Heart right ventricle (tissue), 16 donors: ENCODE measurements around the gene TECPR2. TPM values are rescaled to one million over a fixed set of nuclear protein-coding genes. Genes with fewer than 3 reads are reported as not detected.
"Not testable (repeated sequence)": the region's sequence is repeated elsewhere in the genome, so short reads cannot be mapped to it uniquely, and the experiment has no call there.

Experiments used
- ATAC-seq, 8 donors: fragments of 200-7000 bp; cut with Tn5 transposase; one replicate each; pipeline ENCODE4 v1.9.1; 2020; ENCODE audit warnings: mild to moderate bottlenecking in 8 of 8, moderate library complexity in 8 of 8, moderate number of reproducible peaks in 1 of 8
- DNase-seq, 2 donors: peaks; one replicate each; pipeline ENCODE4 v3.0.0-alpha.2; 2020
- H3K27ac ChIP-seq, 10 donors: fragments of 200-600 bp; sonication (generic) in 2 of 10; one replicate each; pipeline versions ENCODE4 v1.5.0 to v1.8.0; 2020 to 2022; ENCODE audit warnings: mild to moderate bottlenecking in 3 of 10
- H3K27me3 ChIP-seq, 7 donors: fragments of 200-600 bp; one replicate each; pipeline ENCODE4 v1.8.0; 2021 to 2022; ENCODE audit warnings: mild to moderate bottlenecking in 2 of 7
- H3K36me3 ChIP-seq, 9 donors: fragments of 200-600 bp; sonication (generic) in 1 of 9; one replicate each; pipeline versions ENCODE4 v1.5.0 to v1.8.0; 2020 to 2022; ENCODE audit warnings: mild to moderate bottlenecking in 2 of 9
- H3K4me1 ChIP-seq, 9 donors: fragments of 200-600 bp; sonication (generic) in 1 of 9; one replicate each; pipeline versions ENCODE4 v1.5.0 to v1.8.0; 2020 to 2022; ENCODE audit warnings: mild to moderate bottlenecking in 4 of 9
- H3K4me3 ChIP-seq, 10 donors: fragments of 200-600 bp; sonication (generic) in 2 of 10; one replicate each; pipeline versions ENCODE4 v1.5.0 to v1.8.0; 2020 to 2022; ENCODE audit warnings: mild to moderate bottlenecking in 7 of 10, moderate library complexity in 2 of 10
- H3K9me3 ChIP-seq, 11 donors: fragments of 200-600 bp in 10 of 11; sonication (generic) in 2 of 11; one replicate each; pipeline versions ENCODE4 v1.5.0 to v1.8.0; 2013 to 2022; ENCODE audit warnings: mild to moderate bottlenecking in 2 of 11, control low read depth in 1 of 11, moderate library complexity in 1 of 11
- WGBS, 2 donors: extraction: QIAGEN DNeasy Blood & Tissue Kit; methylation state at CpG; one replicate each; pipeline ENCODE4 v1.1.7; 2013; ENCODE audit warnings: inconsistent platforms in 1 of 2; 5-methylcytosine and 5-hydroxymethylcytosine counted together
- intact Hi-C, 10 donors: fragments of 100-400 bp; cut with DNase I; formaldehyde crosslinking; loops; one replicate each; pipeline versions ENCODE4 v1.11.1 to v1.14.2; 2022
- polyA plus RNA-seq, 2 donors: library from polyadenylated mRNA; stranded (reverse); fragments of 200-250 nt; gene quantifications; one replicate each; pipeline ENCODE4 v1.2.3, GENCODE V29; 2013
- total RNA-seq, 10 donors: library from RNA; stranded (reverse); fragmentation: NEBNext Ultra II Directional in 3 of 10; extraction: Animal tissue kit (Norgen Biotek cat#: 25700) in 3 of 10; gene quantifications; one replicate each; pipeline versions ENCODE4 v1.2.1 to v1.2.4, GENCODE V29; 2021 to 2023
- TF ChIP-seq, protein P1 (sequence below), 9 donors: fragments of 200-600 bp; sonication (generic) in 2 of 9; IDR thresholded peaks; one replicate each; pipeline versions ENCODE4 v1.5.0 to v1.8.0; 2021 to 2022; ENCODE audit warnings: antibody characterized with exemption in 9 of 9, mild to moderate bottlenecking in 5 of 9, moderate library complexity in 1 of 9
- donor health status: Arrhythmogenic right ventricular cardiomyopathy.
- donor health status: ischemic (EF 13 %, LVEDD 7.1; RV severe dilation, severe dysfunction).
- donor health status: healthy with polysubstance abuse.
- donor health status: DM: no; HTN: yes; CAD: no.
- donor health status: DM: no; HTN: no; CAD: no.
- donor health status: ischemic (EF 25% LVEDD 6.9; RV normal size, moderate dysfunction).
- donor health status: ischemic (EF 25% LVEDD 5.7; RV mildly dilated, moderate dysfunction).
- donor health status: healthy.
- donor health status: DM: yes; HTN: yes; CAD: no.
- donor health status: Ischemic cardiomyopathy.
- donor health status: ischemic (EF 35%, LVEDD 5.7; RV mildly dilated, moderate dysfunction).
- donor health status: nonischemic (EF 11% LVEDD 7.7; RV severe dilation, severe dysfunction).
- donor health status: DM: yes; HTN: yes; CAD: no.
- donor health status: PGD.
- donor health status: ischemic (EF 29% LVEDD 5.4; RV normal size, mild dysfunction).
- donor health status: nonischemic (EF 23%, LVEDD 6.1; RV moderate dilation, normal function).

Gene TECPR2
- total and polyA plus RNA-seq, 12 donors = 6.8 to 34.2 (median 24.8) TPM

DNA sequence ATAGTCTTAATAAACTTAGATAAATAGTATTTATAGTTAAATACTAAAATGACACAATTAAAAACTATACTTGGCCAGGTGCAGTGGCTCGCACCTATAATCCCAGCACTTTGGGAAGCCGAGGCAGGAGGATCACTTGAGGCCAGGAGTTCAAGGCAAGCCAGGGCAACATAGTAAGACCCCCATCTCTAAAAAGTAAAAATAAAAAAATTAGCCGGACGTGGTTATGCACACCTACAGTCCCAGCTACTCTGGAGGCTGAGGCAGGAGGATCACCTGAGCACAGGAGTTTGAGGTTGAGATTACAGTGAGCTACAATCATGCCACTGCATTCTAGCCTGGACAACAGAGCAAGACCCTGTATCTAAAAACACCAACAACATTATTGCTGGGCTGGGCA, 16.1 kb upstream of the TECPR2 start:
- ATAC-seq (no peak), DNase-seq (no peak)
- intact Hi-C loops = no loop called here
- peaks cover 0 to 96% (median 65%) of the 10 kb centered on the region in 9 donors for H3K36me3 ChIP-seq
- H3K4me1 ChIP-seq = peaks cover 0 to 17% (median 13%) of the 10 kb centered on the region in 9 donors
- no peaks in the 10 kb centered on the region for H3K27me3 ChIP-seq
- WGBS, 2 donors = 96 to 98% methylated on average over 4 of the region's 4 CpGs
- H3K4me3 ChIP-seq = no peak overlapping the region
- no peak overlapping the region for H3K27ac ChIP-seq
- no peaks in the 10 kb centered on the region for H3K9me3 ChIP-seq
- TF ChIP-seq, protein P1, sequence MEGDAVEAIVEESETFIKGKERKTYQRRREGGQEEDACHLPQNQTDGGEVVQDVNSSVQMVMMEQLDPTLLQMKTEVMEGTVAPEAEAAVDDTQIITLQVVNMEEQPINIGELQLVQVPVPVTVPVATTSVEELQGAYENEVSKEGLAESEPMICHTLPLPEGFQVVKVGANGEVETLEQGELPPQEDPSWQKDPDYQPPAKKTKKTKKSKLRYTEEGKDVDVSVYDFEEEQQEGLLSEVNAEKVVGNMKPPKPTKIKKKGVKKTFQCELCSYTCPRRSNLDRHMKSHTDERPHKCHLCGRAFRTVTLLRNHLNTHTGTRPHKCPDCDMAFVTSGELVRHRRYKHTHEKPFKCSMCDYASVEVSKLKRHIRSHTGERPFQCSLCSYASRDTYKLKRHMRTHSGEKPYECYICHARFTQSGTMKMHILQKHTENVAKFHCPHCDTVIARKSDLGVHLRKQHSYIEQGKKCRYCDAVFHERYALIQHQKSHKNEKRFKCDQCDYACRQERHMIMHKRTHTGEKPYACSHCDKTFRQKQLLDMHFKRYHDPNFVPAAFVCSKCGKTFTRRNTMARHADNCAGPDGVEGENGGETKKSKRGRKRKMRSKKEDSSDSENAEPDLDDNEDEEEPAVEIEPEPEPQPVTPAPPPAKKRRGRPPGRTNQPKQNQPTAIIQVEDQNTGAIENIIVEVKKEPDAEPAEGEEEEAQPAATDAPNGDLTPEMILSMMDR (IDR thresholded peaks at IDR 0.05) = no peak

DNA sequence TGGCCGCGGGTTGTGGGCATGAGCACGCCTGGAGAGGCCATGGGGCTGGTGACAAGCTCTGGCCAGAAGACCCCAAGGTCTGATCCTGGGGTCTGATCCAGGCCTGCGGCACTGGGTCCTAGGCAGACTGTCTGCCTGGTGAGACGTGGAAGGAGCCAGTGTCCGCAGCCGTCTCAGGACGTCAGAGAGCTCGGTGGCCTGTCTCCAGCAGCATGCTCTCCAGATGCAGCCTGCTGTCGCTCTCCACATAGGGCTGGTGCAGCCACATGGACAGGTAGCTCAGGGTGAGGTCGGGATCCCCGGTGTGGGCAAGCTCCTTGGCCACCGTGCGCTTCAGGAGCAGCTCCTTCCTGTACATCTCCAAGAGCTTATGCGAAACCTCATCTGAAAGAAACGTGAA, 14.4 kb upstream of the TECPR2 start:
- H3K27ac ChIP-seq = no peak overlapping the region
- H3K27me3 ChIP-seq = no peaks in the 10 kb centered on the region
- intact Hi-C loops = no loop called here
- TF ChIP-seq, protein P1 (IDR thresholded peaks at IDR 0.05) = no peak
- peaks cover 0 to 96% (median 70%) of the 10 kb centered on the region in 9 donors for H3K36me3 ChIP-seq
- ATAC-seq = no peak
- 91 to 93% methylated on average over 16 of the region's 16 CpGs for WGBS, 2 donors
- no peaks in the 10 kb centered on the region for H3K9me3 ChIP-seq
- DNase-seq = no peak
- peaks cover 0 to 29% (median 19%) of the 10 kb centered on the region in 9 donors for H3K4me1 ChIP-seq
- no peak overlapping the region for H3K4me3 ChIP-seq

DNA sequence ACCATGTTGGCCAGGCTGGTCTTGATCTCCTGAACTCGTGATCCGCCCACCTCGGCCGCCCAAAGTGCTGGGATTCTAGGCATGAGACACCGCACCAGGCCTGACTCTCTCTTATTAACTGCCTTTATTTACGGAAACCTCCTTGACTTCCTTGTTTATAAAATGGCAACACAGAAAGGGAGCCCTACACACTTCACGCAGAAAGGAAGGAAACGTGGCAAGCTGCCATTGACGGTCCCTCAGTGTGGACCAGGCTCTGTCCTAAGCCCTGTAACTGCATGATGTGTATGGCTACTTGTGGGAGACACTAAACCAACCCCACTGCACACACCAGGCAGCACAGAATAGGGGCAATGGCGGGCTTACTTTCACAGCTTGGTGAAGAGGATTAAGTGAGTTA, 11.7 kb upstream of the TECPR2 start:
- 60 to 71% methylated on average over 10 of the region's 10 CpGs for WGBS, 2 donors
- Histone ChIP-seq H3K27me3 (no peaks in the 10 kb centered on the region), H3K4me3 (peak overlapping the region in 1 of 10 donors; percentile 30), H3K27ac (peak overlapping the region in 9 of 10 donors; percentile 33 to 87 (median 65)), H3K36me3 (peaks cover 0 to 96% (median 72%) of the 10 kb centered on the region in 9 donors), H3K9me3 (no peaks in the 10 kb centered on the region), H3K4me1 (peaks cover 0 to 29% (median 19%) of the 10 kb centered on the region in 9 donors)
- peak; percentile 28 to 70 for DNase-seq
- peak; percentile 56 to 92 (median 86) for ATAC-seq
- TF ChIP-seq, protein P1 (IDR thresholded peaks at IDR 0.05) = no peak
- intact Hi-C loops = no loop called here

DNA sequence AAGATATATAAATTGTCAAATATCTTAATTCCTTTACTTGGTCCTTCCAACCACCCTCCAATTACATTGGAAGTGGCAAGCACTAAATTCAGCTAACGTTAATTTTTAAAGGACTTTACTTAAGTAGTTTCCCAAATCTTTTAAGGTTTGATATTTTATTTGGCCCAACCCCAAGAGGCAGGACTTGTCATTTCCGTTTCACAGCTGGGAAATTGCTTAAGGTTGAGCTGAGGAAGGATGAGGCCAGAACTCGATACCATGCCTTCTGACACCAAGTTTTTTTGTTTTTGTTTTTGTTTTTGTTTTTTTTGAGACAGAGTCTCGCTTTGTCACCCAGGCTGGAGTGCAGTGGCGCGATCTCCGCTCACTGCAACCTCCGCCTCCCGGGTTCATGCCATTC, 11.1 kb upstream of the TECPR2 start:
- Histone ChIP-seq H3K27ac (peak overlapping the region in 9 of 10 donors; percentile 48 to 87 (median 65)), H3K4me1 (peaks cover 0 to 29% (median 19%) of the 10 kb centered on the region in 9 donors), H3K36me3 (peaks cover 0 to 96% (median 72%) of the 10 kb centered on the region in 9 donors), H3K4me3 (peak overlapping the region in 2 of 10 donors; percentile 5 to 30)
- peak in 7 of 8 donors; percentile 43 to 85 (median 76) for ATAC-seq
- intact Hi-C loops, H3K27me3 ChIP-seq, H3K9me3 ChIP-seq: not testable (repeated sequence)
- WGBS, 2 donors = 56 to 58% methylated on average over 9 of the region's 9 CpGs
- DNase-seq = peak in 1 of 2 donors; percentile 28

DNA sequence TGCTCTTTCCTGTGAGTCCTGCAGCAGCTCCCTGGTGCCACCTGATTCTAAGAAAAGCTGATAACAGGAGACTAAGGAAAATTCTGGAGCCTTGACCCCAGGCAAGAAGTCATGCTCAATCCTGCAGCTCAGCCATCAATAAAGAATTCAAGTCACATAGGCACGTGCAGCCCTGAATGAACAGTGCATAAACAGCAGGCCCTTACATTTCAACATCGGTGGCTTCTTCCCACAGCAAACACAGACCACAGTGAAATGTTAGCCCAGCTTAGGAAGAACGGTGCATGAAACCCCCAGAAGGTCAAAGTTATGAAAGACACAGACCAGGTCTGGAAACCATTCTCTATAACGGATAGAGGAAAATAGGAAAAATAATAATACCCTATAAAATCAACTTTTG, 10.5 kb upstream of the TECPR2 start:
- Histone ChIP-seq H3K27ac (peak overlapping the region in 9 of 10 donors; percentile 23 to 87 (median 61)), H3K4me1 (peaks cover 0 to 29% (median 19%) of the 10 kb centered on the region in 9 donors), H3K27me3 (no peaks in the 10 kb centered on the region), H3K4me3 (peak overlapping the region in 1 of 10 donors; percentile 30), H3K9me3 (no peaks in the 10 kb centered on the region), H3K36me3 (peaks cover 0 to 96% (median 72%) of the 10 kb centered on the region in 9 donors)
- ATAC-seq (no peak), DNase-seq (no peak)
- WGBS, 2 donors = 77% methylated on average over 4 of the region's 4 CpGs
- intact Hi-C loops = no loop called here
- TF ChIP-seq, protein P1 (IDR thresholded peaks at IDR 0.05) = no peak
